ENCODE results near the gene GFY. TPM values are rescaled to one million over a fixed set of nuclear protein-coding genes. Genes with fewer than 3 reads are reported as not detected.

GFY gene
- not detected for total RNA-seq

GRCh38 chr19:49425178-49425577 lies at the start of gene GFY:
Gene GFY (plus strand): TSS chr19:49425388. CDS start chr19:49426431, 1,043 bp downstream.
- TF ChIP-seq POLR2A (IDR thresholded peaks at IDR 0.05) (no peak), CTCF (IDR thresholded peaks at IDR 0.05) (no peak), POLR2AphosphoS5 (IDR thresholded peaks at IDR 0.05) (no peak)
- no peak for DNase-seq (ENCODE audit: low spot score in 2 of 2)
- H3K36me3 ChIP-seq, result no peaks in the 10 kb centered on the region
- no peak within 1 kb of the TSS for H3K27ac ChIP-seq
- no peaks in the 10 kb centered on the region for H3K9me3 ChIP-seq
- no peak within 1 kb of the TSS for H3K4me3 ChIP-seq
- H3K4me1 ChIP-seq, result peaks cover 5 to 14% of the 10 kb centered on the region in 2 donors
- intact Hi-C loops (cut with DNase I; ENCODE audit: low total_unique reads), result no loop called here
- H3K27me3 ChIP-seq, result peaks cover 22 to 89% of the 10 kb centered on the region in 2 donors

- TF ChIP-seq CTCF (IDR thresholded peaks at IDR 0.05), result no peak
- no peak for TF ChIP-seq POLR2AphosphoS5 (IDR thresholded peaks at IDR 0.05)
- no peak for TF ChIP-seq POLR2A (IDR thresholded peaks at IDR 0.05)
Measured at GRCh38 chr19:49378512-49378911, 46.7 kb upstream of the GFY start.

GRCh38 chr19:49380391-49380790 lies 44.8 kb upstream of the GFY start:
- no peak overlapping the region for H3K4me3 ChIP-seq
- H3K36me3 ChIP-seq, result no peaks in the 10 kb centered on the region
- intact Hi-C loops (cut with DNase I; ENCODE audit: low total_unique reads), result no loop called here
- H3K9me3 ChIP-seq, result peaks cover 2 to 17% of the 10 kb centered on the region in 2 donors
- H3K27me3 ChIP-seq, result no peaks in the 10 kb centered on the region
- H3K4me1 ChIP-seq, result no peaks in the 10 kb centered on the region
- no peak for TF ChIP-seq POLR2A (IDR thresholded peaks at IDR 0.05)
- TF ChIP-seq POLR2AphosphoS5 (IDR thresholded peaks at IDR 0.05), result no peak
- TF ChIP-seq CTCF (IDR thresholded peaks at IDR 0.05), result no peak
- no peak for DNase-seq (ENCODE audit: low spot score in 2 of 2)
- H3K27ac ChIP-seq, result no peak overlapping the region

More at GRCh38 chr19:49378512-49378911, 46.7 kb upstream of the GFY start:
- H3K4me3 ChIP-seq, result no peak overlapping the region
- no peaks in the 10 kb centered on the region for H3K4me1 ChIP-seq
- no peak overlapping the region for H3K27ac ChIP-seq
- no peak for DNase-seq (ENCODE audit: low spot score in 2 of 2)
- H3K9me3 ChIP-seq, result peaks cover 2 to 17% of the 10 kb centered on the region in 2 donors
- no peaks in the 10 kb centered on the region for H3K36me3 ChIP-seq
- intact Hi-C loops (cut with DNase I; ENCODE audit: low total_unique reads), result no loop called here
- no peaks in the 10 kb centered on the region for H3K27me3 ChIP-seq

- Histone ChIP-seq H3K36me3 (no peaks in the 10 kb centered on the region), H3K4me3 (no peak overlapping the region), H3K9me3 (peaks cover 2 to 17% of the 10 kb centered on the region in 2 donors), H3K27ac (no peak overlapping the region), H3K4me1 (no peaks in the 10 kb centered on the region), H3K27me3 (no peaks in the 10 kb centered on the region)
- no peak for DNase-seq (ENCODE audit: low spot score in 2 of 2)
- intact Hi-C loops (cut with DNase I; ENCODE audit: low total_unique reads), result no loop called here
- TF ChIP-seq POLR2AphosphoS5 (IDR thresholded peaks at IDR 0.05) (no peak), CTCF (IDR thresholded peaks at IDR 0.05) (no peak), POLR2A (IDR thresholded peaks at IDR 0.05) (no peak)
Measured at GRCh38 chr19:49382639-49383038, 42.5 kb upstream of the GFY start.

GRCh38 chr19:49383599-49383998 lies 41.6 kb upstream of the GFY start:
- no peak for DNase-seq (ENCODE audit: low spot score in 2 of 2)
- no peak overlapping the region for H3K27ac ChIP-seq
- no peaks in the 10 kb centered on the region for H3K27me3 ChIP-seq
- no peak for TF ChIP-seq CTCF (IDR thresholded peaks at IDR 0.05)
- TF ChIP-seq POLR2AphosphoS5 (IDR thresholded peaks at IDR 0.05), result no peak
- TF ChIP-seq POLR2A (IDR thresholded peaks at IDR 0.05), result no peak
- no peaks in the 10 kb centered on the region for H3K4me1 ChIP-seq
- no peaks in the 10 kb centered on the region for H3K36me3 ChIP-seq
- peaks cover 2 to 17% of the 10 kb centered on the region in 2 donors for H3K9me3 ChIP-seq
- intact Hi-C loops (cut with DNase I; ENCODE audit: low total_unique reads), result no loop called here
- H3K4me3 ChIP-seq, result no peak overlapping the region

Data from breast epithelium (tissue), 4 donors.